IPS-18c (cell line): ENCODE results near the gene FITM2.
"Not testable (repeated sequence)": the region's sequence is repeated elsewhere in the genome, so short reads cannot be mapped to it uniquely, and the experiment has no call there.

Source experiments
- H3K4me3 ChIP-seq: 2 replicates; pipeline ENCODE4 v1.7.0; 2013; ENCODE audit warnings: low read depth, mild to moderate bottlenecking, low read length, moderate library complexity; ENCODE audit not compliant: insufficient read depth
- H3K9me3 ChIP-seq: one replicate; pipeline ENCODE4 v1.6.1; 2013; ENCODE audit warnings: mild to moderate bottlenecking, low read length, moderate library complexity; ENCODE audit not compliant: control insufficient read depth, insufficient read depth

Gene FITM2, protein sequence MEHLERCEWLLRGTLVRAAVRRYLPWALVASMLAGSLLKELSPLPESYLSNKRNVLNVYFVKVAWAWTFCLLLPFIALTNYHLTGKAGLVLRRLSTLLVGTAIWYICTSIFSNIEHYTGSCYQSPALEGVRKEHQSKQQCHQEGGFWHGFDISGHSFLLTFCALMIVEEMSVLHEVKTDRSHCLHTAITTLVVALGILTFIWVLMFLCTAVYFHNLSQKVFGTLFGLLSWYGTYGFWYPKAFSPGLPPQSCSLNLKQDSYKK

GRCh38 chr20:44310664-44311639 lies at the start of gene FITM2:
FITM2 (minus strand) TSS chr20:44311202; CDS start chr20:44311148, 54 bp downstream.
- H3K4me3 ChIP-seq = peak within 1 kb of the TSS; percentile 93
- H3K9me3 ChIP-seq = no peaks in the 10 kb centered on the region

DNA sequence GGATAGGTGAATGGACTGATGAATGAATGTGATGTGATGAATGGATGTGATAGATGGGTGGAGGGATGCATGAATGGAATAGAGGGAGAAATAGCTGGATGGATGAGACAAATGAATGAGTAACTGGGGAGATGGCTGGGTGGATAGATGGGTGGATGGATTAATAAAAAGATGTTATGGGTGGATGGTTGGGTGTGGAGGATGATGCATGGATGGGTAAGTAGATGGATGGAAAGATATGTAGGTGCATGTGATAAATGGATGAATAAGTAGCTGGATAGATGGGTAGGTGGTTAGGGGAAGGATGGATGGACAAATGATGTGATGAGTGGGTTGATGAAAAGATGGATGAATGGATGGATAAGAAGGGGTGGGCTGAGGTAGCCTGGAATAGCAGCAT lies 49.2 kb upstream of the FITM2 start:
- no peaks in the 10 kb centered on the region for H3K9me3 ChIP-seq
- no peak overlapping the region for H3K4me3 ChIP-seq

DNA sequence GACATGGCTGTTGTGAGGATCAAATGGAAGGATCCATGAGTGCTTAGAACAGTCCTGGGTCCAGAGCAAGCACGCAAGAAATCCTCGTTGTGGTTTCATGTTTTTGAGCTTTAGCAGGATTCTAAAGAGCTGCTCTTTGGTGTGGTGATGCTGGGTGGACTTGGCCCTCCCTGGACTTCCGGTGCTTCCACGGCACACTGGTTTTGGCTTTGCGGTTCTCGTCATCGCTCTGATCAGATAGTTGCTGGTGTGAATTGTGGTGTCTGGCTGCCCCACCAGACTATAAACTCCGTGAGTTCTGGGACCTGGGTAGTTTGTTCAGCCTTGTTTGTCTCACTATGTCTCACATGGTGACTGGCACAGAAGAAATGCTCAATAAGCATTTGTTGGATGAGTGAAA lies 47.8 kb upstream of the FITM2 start:
- H3K9me3 ChIP-seq = no peaks in the 10 kb centered on the region
- no peak overlapping the region for H3K4me3 ChIP-seq

- Histone ChIP-seq H3K9me3 (no peaks in the 10 kb centered on the region), H3K4me3 (no peak overlapping the region)
Measured at GRCh38 chr20:44357555-44358125, 46.6 kb upstream of the FITM2 start.

DNA sequence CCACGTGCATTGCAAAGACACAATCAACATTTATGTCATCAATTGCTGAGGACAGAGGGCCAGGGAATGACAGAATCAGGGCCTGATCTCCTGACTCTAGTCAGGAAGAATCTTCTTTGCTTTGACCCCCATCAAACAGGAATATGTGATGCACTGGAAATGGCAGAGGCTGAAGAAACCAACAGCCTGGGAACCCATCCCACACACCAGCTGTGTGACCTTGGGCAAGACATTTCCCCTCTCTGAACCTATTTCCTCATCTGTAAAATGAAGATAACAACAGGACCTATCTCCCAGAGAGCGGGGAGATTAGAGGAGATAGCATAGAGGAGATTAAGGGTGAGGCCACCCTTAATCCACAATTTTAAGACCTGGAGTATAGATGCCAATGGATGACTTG lies 46.0 kb upstream of the FITM2 start:
- Histone ChIP-seq H3K4me3 (no peak overlapping the region), H3K9me3 (no peaks in the 10 kb centered on the region)

DNA sequence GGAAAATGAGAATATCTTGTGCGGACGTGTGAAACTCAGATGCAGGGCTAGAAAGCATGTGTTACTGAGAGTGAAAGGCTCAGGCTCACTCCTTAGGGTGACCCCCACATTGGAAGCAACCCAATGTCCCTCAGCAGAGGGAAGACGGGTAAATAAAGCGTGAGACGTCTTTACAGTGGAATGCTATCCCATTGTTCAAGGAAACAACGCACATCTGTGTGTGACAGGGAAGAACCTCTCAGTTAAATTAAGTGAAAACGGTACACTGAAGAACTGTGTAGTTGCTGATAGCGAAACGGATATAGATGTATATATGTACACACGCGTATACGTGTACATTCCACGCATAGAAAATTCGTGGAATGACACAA lies 45.3 kb upstream of the FITM2 start:
- H3K9me3 ChIP-seq = no peaks in the 10 kb centered on the region
- H3K4me3 ChIP-seq = no peak overlapping the region

DNA sequence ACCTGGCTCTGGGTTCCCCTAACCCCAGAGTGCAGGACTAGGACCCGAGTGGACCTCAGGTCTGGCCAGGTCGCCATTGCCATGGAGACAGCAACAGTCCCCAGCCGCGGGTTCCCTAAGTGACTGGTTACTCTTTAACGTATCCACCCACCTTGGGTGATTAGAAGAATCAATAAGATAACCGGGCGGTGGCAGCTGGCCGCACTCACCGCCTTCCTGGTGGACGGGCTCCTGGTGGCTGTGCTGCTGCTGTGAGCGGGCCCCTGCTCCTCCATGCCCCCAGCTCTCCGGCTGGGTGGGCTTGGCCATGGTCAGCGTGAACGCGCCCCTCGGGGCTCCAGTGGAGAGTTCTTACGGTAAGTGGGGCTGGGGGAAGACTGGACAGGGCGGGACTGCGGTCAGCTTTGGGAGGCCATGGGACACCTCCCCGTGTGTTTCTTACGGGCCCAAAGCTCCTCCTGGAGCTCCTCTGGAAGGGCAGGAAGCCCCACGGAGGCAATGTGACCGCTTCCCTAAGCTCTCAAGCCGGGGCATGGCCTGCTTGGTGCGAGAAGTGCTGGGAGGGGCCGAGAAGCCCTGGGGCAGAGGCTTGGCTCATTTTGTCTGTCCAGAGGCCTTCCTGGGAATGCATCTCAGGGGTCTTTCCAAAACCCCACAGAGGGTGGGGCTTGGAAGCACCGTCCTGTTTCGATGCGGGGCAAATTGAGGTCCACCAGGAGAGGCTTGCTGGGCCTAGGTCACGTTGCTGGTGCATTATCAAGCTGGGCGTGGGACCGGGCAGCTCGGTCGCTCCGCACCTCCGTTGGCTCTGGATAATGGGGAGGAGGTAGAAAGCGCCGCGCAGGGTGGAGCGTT lies 44.7 kb upstream of the FITM2 start, which contains the start of gene HNF4A:
HNF4A (plus strand) TSS at position 202 of the 855 bp plus-strand sequence; CDS start at position 308, 106 bp downstream.
- Histone ChIP-seq H3K4me3 (no peak within 1 kb of the TSS), H3K9me3 (no peaks in the 10 kb centered on the region)

GRCh38 chr20:44354979-44355497 lies 44.0 kb upstream of the FITM2 start:
- no peaks in the 10 kb centered on the region for H3K9me3 ChIP-seq
- H3K4me3 ChIP-seq = no peak overlapping the region

DNA sequence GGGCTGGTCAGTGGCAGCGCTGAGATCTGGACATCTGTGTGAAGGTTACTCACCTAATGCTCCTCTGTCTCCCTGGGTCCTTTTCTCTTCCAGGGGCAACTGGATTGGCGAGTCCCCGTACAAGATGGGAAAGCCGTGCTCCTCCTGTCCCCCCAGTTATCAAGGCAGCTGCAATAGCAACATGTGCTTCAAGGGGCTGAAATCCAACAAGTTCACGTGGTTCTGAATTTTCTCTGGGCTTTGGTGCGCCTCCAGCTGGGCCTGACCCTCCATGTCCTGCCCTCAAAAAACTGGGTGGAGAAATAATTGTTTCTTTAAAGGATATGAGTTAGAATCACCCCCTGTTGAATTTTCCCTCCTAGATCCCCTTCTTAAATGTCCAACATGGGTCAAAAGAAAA lies 39.6 kb upstream of the FITM2 start:
- H3K4me3 ChIP-seq = no peak overlapping the region
- no peaks in the 10 kb centered on the region for H3K9me3 ChIP-seq

GRCh38 chr20:44349349-44349748 lies 38.3 kb upstream of the FITM2 start:
- Histone ChIP-seq H3K4me3 (no peak overlapping the region), H3K9me3 (no peaks in the 10 kb centered on the region)

DNA sequence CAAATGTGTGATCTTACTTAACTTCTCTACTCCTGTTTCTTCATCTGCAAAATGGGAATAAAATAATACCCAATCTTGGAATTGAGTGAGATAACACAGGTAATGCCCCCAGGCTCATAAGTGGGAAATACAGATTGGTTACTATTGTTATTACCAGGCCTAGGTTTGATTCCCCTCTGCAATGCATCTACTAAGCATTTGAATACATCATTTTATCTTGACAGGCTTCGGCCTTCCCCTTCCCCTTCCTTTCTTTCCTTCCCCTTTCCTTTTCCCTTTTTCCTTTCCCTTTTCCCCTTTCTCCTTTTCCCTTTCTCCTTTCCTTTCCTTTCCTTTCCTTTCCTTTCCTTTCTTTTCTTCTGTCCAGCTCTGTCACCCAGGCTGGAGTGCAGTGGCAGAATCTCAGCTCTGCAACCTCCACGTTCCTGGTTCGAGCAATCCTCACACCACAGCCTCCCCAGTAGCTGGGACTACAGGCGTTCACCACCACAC lies 37.2 kb upstream of the FITM2 start:
- Histone ChIP-seq H3K9me3 (no peaks in the 10 kb centered on the region), H3K4me3 (no peak overlapping the region)

DNA sequence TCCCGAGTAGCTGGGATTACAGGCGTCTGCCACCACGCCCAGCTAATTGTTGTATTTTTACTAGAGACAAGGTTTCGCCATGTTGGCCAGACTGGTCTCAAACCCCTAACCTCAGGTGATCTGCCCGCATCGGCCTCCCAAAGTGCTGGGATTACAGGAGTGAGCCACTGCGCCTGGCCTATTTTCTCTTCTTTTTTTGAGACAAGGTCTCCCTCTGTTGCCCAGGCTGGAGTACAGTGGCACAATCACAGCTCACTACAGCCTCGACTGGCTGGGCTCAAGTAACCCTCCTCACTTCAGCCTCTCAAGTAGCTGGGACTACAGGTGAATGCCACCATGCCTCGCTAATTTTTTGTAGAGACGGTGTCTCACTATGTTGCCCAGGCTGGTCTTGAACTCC lies 34.9 kb upstream of the FITM2 start:
- not testable (repeated sequence) for H3K9me3 ChIP-seq

GRCh38 chr20:44345147-44345546 lies 34.1 kb upstream of the FITM2 start:
- Histone ChIP-seq H3K4me3 (no peak overlapping the region), H3K9me3 (no peaks in the 10 kb centered on the region)

More for the DNA sequence above, 34.9 kb upstream of the FITM2 start:
- not testable (repeated sequence) for H3K4me3 ChIP-seq

- Histone ChIP-seq H3K4me3 (no peak overlapping the region), H3K9me3 (no peaks in the 10 kb centered on the region)
Measured at GRCh38 chr20:44344723-44345122, 33.7 kb upstream of the FITM2 start.

DNA sequence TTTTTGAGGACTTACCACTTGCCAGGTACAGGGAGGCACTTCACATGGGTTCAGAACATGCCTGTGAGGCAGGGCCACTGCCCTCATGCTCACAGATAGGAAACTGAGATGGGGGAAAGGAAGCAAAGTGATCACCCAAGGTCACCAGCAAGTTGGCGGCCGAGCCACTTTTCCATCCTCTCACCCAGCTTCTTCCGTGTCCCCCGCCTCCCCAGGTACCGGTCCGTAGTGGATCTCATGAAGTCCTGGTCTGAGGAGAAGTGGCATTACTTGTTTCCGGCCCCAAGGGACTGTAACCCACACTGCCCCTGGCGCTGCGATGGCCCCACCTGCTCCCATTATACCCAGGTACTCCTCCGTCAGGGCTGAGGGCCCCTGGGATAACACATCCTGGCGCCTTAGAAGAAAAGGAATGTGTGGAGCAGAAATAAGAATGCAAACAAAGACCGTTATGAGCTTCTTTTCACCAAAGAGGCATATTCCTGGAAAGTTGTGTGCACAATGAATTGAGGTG lies 32.2 kb upstream of the FITM2 start:
- Histone ChIP-seq H3K4me3 (no peak overlapping the region), H3K9me3 (no peaks in the 10 kb centered on the region)

GRCh38 chr20:44342248-44342647 lies 31.2 kb upstream of the FITM2 start:
- Histone ChIP-seq H3K4me3 (no peak overlapping the region), H3K9me3 (no peaks in the 10 kb centered on the region)
